Measurements from ENCODE around the gene IGF1R.

DNA sequence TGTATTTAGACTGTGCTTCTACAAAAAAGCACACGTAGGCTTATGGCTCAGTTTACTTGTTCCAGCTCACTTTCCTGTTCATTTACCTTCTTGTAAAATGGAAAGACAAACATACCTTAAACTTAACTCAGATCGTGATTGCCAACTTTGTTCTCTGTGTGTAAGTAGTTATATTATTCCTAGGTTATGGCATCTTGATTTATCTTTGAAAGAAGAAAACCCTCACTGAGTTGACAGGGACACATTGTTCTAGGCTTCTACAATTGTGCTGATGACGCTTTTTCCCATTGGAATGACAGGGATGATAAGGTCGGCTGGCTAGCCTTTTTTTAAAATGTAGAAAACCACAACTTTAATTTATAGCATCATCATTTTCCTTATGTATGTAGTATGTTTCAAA, 140.7 kb downstream of the IGF1R start:
- TF ChIP-seq, protein P1, sequence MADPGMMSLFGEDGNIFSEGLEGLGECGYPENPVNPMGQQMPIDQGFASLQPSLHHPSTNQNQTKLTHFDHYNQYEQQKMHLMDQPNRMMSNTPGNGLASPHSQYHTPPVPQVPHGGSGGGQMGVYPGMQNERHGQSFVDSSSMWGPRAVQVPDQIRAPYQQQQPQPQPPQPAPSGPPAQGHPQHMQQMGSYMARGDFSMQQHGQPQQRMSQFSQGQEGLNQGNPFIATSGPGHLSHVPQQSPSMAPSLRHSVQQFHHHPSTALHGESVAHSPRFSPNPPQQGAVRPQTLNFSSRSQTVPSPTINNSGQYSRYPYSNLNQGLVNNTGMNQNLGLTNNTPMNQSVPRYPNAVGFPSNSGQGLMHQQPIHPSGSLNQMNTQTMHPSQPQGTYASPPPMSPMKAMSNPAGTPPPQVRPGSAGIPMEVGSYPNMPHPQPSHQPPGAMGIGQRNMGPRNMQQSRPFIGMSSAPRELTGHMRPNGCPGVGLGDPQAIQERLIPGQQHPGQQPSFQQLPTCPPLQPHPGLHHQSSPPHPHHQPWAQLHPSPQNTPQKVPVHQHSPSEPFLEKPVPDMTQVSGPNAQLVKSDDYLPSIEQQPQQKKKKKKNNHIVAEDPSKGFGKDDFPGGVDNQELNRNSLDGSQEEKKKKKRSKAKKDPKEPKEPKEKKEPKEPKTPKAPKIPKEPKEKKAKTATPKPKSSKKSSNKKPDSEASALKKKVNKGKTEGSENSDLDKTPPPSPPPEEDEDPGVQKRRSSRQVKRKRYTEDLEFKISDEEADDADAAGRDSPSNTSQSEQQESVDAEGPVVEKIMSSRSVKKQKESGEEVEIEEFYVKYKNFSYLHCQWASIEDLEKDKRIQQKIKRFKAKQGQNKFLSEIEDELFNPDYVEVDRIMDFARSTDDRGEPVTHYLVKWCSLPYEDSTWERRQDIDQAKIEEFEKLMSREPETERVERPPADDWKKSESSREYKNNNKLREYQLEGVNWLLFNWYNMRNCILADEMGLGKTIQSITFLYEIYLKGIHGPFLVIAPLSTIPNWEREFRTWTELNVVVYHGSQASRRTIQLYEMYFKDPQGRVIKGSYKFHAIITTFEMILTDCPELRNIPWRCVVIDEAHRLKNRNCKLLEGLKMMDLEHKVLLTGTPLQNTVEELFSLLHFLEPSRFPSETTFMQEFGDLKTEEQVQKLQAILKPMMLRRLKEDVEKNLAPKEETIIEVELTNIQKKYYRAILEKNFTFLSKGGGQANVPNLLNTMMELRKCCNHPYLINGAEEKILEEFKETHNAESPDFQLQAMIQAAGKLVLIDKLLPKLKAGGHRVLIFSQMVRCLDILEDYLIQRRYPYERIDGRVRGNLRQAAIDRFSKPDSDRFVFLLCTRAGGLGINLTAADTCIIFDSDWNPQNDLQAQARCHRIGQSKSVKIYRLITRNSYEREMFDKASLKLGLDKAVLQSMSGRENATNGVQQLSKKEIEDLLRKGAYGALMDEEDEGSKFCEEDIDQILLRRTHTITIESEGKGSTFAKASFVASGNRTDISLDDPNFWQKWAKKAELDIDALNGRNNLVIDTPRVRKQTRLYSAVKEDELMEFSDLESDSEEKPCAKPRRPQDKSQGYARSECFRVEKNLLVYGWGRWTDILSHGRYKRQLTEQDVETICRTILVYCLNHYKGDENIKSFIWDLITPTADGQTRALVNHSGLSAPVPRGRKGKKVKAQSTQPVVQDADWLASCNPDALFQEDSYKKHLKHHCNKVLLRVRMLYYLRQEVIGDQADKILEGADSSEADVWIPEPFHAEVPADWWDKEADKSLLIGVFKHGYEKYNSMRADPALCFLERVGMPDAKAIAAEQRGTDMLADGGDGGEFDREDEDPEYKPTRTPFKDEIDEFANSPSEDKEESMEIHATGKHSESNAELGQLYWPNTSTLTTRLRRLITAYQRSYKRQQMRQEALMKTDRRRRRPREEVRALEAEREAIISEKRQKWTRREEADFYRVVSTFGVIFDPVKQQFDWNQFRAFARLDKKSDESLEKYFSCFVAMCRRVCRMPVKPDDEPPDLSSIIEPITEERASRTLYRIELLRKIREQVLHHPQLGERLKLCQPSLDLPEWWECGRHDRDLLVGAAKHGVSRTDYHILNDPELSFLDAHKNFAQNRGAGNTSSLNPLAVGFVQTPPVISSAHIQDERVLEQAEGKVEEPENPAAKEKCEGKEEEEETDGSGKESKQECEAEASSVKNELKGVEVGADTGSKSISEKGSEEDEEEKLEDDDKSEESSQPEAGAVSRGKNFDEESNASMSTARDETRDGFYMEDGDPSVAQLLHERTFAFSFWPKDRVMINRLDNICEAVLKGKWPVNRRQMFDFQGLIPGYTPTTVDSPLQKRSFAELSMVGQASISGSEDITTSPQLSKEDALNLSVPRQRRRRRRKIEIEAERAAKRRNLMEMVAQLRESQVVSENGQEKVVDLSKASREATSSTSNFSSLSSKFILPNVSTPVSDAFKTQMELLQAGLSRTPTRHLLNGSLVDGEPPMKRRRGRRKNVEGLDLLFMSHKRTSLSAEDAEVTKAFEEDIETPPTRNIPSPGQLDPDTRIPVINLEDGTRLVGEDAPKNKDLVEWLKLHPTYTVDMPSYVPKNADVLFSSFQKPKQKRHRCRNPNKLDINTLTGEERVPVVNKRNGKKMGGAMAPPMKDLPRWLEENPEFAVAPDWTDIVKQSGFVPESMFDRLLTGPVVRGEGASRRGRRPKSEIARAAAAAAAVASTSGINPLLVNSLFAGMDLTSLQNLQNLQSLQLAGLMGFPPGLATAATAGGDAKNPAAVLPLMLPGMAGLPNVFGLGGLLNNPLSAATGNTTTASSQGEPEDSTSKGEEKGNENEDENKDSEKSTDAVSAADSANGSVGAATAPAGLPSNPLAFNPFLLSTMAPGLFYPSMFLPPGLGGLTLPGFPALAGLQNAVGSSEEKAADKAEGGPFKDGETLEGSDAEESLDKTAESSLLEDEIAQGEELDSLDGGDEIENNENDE (IDR thresholded peaks at IDR 0.05; ENCODE audit: insufficient replicate concordance, low read length), result no peak
- TF ChIP-seq RFX5 (IDR thresholded peaks at IDR 0.05; ENCODE audit: borderline replicate concordance, low read depth, low read length), result no peak
- TF ChIP-seq, protein P2, sequence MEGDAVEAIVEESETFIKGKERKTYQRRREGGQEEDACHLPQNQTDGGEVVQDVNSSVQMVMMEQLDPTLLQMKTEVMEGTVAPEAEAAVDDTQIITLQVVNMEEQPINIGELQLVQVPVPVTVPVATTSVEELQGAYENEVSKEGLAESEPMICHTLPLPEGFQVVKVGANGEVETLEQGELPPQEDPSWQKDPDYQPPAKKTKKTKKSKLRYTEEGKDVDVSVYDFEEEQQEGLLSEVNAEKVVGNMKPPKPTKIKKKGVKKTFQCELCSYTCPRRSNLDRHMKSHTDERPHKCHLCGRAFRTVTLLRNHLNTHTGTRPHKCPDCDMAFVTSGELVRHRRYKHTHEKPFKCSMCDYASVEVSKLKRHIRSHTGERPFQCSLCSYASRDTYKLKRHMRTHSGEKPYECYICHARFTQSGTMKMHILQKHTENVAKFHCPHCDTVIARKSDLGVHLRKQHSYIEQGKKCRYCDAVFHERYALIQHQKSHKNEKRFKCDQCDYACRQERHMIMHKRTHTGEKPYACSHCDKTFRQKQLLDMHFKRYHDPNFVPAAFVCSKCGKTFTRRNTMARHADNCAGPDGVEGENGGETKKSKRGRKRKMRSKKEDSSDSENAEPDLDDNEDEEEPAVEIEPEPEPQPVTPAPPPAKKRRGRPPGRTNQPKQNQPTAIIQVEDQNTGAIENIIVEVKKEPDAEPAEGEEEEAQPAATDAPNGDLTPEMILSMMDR (IDR thresholded peaks at IDR 0.05; ENCODE audit: control extremely low read depth in 1 of 3, insufficient read depth in 1 of 3, low read depth in 1 of 3, low read length in 3 of 3), result no peak
- TF ChIP-seq TEAD4 (IDR thresholded peaks at IDR 0.05; ENCODE audit: low read depth, low read length), result no peak
- TF ChIP-seq GABPA (IDR thresholded peaks at IDR 0.05; ENCODE audit: borderline replicate concordance, insufficient read depth, low read length), result no peak
- no peak for TF ChIP-seq EZH2 (IDR thresholded peaks at IDR 0.05; ENCODE audit: low read depth, low read length, severe bottlenecking)
- no peak for TF ChIP-seq SRF (IDR thresholded peaks at IDR 0.05; ENCODE audit: low read depth, low read length)
- no peak for TF ChIP-seq POLR2A (IDR thresholded peaks at IDR 0.05; ENCODE audit: control extremely low read depth in 1 of 2, low read depth in 2 of 2, low read length in 2 of 2)
